ENCODE measurements around the gene IFI44.

IFI44 gene

GRCh38 chr1:78712467-78713051, 62.9 kb downstream of the IFI44 start:
- no peak for DNase-seq

DNA sequence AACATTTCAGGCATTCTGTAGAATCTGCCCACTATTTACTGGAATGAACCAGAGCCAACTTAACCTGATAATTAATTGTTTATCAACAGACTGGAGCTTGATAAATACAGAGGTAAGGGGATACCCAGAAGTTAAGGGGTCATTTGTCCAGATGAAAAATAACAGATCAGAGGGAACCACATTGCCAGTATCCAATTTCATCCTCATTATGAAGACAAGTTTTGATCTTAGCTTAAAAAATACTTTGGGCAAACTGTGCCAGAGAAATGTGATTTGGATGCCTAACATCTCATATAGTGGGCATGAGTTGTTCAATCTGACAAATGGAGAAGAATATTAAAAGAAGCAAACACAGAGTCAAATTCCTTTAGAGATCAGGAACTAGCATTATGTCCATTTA, 63.7 kb downstream of the IFI44 start:
- DNase-seq: no peak
